Measurements from ENCODE around the gene SRGAP3.

The SRGAP3 gene

GRCh38 chr3:9224490-9224889 is 25.0 kb downstream of the SRGAP3 start:
- no peak for DNase-seq (ENCODE audit: low read depth)

- DNase-seq (ENCODE audit: low read depth), result no peak
Measured at GRCh38 chr3:9223672-9224071, 25.8 kb downstream of the SRGAP3 start.

- DNase-seq (ENCODE audit: low read depth), result no peak
Measured at GRCh38 chr3:9222956-9223639, 26.3 kb downstream of the SRGAP3 start.

GRCh38 chr3:9222049-9222448 is 27.4 kb downstream of the SRGAP3 start:
- no peak for DNase-seq (ENCODE audit: low read depth)

GRCh38 chr3:9218514-9218846 is 31.0 kb downstream of the SRGAP3 start:
- DNase-seq (ENCODE audit: low read depth), result no peak

- no peak for DNase-seq (ENCODE audit: low read depth)
Measured at GRCh38 chr3:9217784-9218513, 31.5 kb downstream of the SRGAP3 start.

DNA sequence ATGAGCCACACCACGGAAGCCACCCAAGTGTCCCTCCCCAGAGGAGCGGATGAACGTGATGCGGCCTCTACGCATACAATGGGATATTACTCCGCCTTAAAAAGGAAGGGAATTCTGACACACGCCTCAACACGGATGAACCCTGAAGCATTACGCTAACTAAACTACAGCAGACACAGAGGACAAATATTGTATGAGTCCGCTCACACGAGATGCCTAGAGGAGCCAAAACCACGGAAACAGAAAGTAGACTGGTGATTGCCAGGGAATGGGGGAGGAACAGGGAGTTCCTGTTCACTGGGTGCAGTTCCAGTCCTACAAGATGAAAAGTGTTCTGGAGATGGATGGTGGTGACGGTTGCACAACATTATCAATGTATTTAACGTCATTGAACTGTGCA is 32.7 kb downstream of the SRGAP3 start:
- no peak for DNase-seq (ENCODE audit: low read depth)

- DNase-seq (ENCODE audit: low read depth), result no peak
Measured at GRCh38 chr3:9214599-9214998, 34.8 kb downstream of the SRGAP3 start.

GRCh38 chr3:9214185-9214584 is 35.3 kb downstream of the SRGAP3 start:
- no peak for DNase-seq (ENCODE audit: low read depth)

GRCh38 chr3:9213019-9213634 is 36.3 kb downstream of the SRGAP3 start:
- DNase-seq (ENCODE audit: low read depth), result no peak

- DNase-seq (ENCODE audit: low read depth), result no peak
Measured at GRCh38 chr3:9211155-9211950, 38.1 kb downstream of the SRGAP3 start.

DNA sequence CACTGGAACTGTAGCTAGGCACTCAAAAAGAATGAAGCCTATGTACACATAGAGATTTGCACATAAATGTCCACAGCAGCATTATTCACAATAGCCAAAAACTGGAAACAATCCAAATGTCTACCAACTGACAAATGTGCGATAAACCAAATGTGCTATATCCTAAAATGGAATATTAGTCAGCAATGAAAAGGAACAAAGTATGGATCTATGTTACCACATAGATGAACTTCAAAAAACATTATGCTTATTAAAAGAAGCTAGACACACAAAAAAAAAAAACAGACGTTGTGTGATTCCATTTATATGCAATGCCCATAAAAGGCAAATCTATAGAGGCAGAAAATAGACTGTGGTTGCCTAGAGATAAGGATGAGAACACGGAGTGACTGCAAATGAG is 39.7 kb downstream of the SRGAP3 start:
- DNase-seq (ENCODE audit: low read depth), result no peak

DNA sequence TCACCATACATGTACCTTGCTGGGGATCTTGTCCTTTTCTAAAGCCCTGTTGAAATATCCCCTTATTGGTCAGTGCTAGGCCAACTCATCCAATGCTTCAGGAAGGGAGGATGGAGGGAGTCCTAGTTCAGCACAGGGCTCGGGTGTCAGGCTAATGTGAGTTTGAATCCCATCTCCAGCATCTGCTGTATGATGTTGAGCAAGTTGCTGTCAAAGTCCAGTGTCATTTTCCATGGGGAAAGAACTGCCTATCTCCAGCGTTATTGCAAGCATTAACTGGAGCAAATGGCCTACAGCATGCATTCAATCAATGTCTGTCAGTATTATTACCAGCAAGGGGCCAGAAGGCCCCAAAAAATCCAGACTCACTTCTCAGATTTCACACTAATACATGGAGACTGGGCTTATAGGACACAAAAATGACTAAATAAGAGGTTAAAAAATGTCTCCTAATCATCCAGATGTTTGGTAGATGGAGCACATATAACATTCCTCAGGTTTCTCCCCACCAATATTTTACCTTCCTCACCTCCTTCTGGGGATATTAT is 40.8 kb downstream of the SRGAP3 start:
- DNase-seq (ENCODE audit: low read depth), result no peak

- no peak for DNase-seq (ENCODE audit: low read depth)
Measured at GRCh38 chr3:9207116-9207763, 42.2 kb downstream of the SRGAP3 start.

DNA sequence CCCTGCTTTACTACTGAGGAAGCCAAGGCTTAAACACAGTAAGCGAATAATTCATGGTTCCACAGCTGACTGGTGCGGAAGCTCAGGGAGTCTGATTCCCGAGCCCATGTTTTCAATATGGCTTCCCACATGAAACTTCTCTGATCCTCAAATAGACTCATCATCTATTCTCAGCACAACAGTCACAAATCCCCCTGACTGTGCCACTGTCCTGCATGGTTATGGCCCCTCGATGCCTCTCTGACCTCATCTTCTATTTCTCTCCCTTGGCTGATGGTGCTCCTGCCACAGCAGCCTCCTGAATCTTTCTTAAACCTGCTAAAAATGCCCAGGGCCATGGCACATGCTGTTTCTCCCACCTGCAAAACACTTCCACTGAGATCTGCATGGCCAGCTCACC is 43.2 kb downstream of the SRGAP3 start:
- DNase-seq (ENCODE audit: low read depth), result no peak

DNA sequence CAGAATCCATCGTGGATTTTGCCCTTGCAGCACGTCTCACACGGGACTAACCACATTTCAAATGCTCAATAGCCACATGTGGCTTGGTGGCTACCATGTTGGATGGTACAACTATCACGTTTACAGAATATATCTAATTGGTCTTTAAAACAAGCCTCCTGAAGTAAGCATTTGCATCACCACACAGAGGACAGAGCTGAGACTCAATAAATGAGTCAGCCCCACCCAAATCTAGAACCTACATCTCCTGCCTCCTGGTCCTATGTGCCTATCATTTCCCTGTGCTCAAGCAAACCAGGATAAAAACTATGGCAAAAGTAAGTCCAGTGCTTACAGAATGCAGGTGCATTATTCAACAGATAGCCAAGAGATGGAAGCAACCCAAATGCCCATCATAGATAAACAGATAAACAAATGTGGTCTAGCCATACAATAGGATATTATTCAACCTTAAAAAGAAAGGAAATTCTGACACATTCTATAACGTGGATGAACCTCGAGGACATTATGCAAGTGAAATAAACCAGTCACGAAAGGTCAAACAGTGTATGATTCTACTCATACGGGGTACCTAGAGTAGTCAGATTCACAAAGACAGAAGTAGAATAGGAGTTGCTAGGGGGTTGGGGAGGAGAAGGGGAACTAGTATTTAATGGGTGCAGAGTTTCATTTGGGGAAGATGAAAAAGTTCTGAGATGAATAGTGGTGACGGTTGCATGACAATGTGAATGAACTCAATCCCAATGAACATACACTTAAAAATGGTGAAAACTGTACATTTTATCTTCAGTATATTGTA is 43.9 kb downstream of the SRGAP3 start:
- DNase-seq (ENCODE audit: low read depth), result no peak

GRCh38 chr3:9204253-9204992 is 45.0 kb downstream of the SRGAP3 start:
- DNase-seq (ENCODE audit: low read depth), result no peak

- DNase-seq (ENCODE audit: low read depth), result no peak
Measured at GRCh38 chr3:9203317-9203716, 46.1 kb downstream of the SRGAP3 start.

- no peak for DNase-seq (ENCODE audit: low read depth)
Measured at GRCh38 chr3:9202546-9202945, 46.9 kb downstream of the SRGAP3 start.

DNA sequence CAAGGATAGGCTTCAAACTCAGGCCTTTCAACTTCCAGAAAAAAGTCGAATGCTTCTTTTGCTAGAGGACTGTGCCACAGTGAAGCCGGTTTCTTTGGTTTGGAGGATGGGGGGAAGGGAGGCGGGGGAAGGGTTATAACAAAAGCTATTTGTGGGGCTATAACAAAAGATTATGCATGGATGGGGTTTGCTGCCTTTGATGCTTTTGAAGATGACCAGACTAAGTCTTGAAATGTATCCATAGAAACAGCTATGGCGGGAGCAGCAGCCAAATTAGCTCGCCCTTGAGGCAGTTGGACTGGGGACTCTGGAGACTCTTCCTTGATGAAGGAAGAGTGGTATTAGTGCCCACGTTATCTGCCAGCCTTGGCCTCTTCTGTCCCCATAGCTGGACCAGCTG is 47.5 kb downstream of the SRGAP3 start:
- DNase-seq (ENCODE audit: low read depth), result no peak

Data from activated gamma-delta T cell treated with anti-CD3 and anti-CD28 coated beads, Interleukin-2, amount 50 U/mL, for 16 hours (primary cell).